AG04450 (cell line): Measurements from ENCODE around the gene MACO1. TPM values are rescaled to one million over a fixed set of nuclear protein-coding genes. Genes with fewer than 3 reads are reported as not detected.

Experiments
- CTCF ChIA-PET: fragments of 300-600, 350-600 bp; formaldehyde crosslinking; extraction: SDS; loops from one replicate; lab custom pipeline; 2022; ENCODE audit warnings: antibody characterized with exemption, inconsistent platforms; lab: Charles Lee
- POLR2A ChIA-PET: fragments of 350-600 bp; formaldehyde crosslinking; extraction: SDS; loops from one replicate; lab custom pipeline; 2021; ENCODE audit warnings: antibody characterized with exemption, inconsistent platforms; lab: Yijun Ruan, JAX
- DNase-seq: peaks from one replicate; pipeline ENCODE4 v3.0.0-alpha.2; 2011; ENCODE audit warnings: low read depth, low spot score
- H3K27ac ChIP-seq: one replicate; pipeline ENCODE4 v1.5.1; 2012; ENCODE audit warnings: low read depth, low read length, control low read depth
- H3K27me3 ChIP-seq: one replicate; pipeline ENCODE4 v1.6.0; 2012; ENCODE audit warnings: low read length; ENCODE audit not compliant: control insufficient read depth, insufficient read depth
- H3K4me3 ChIP-seq: 2 replicates; pipeline ENCODE4 v1.5.1; 2011; ENCODE audit warnings: mild to moderate bottlenecking, low read depth, low read length, control low read depth
- H3K9me3 ChIP-seq: 2 replicates; pipeline ENCODE4 v1.5.1; 2012; ENCODE audit warnings: low read length; ENCODE audit not compliant: control insufficient read depth, insufficient read depth
- polyA plus RNA-seq: library from polyadenylated mRNA; depleted of rRNA; stranded (reverse); fragments of >200 nt; gene quantifications from 2 replicates; pipeline ENCODE4 v1.2.3, GENCODE V29; 2011
- TF ChIP-seq, protein P1 (sequence below): IDR thresholded peaks from 2 replicates; pipeline ENCODE4 v1.5.1; 2011; ENCODE audit warnings: low read depth, low read length, control low read depth, inconsistent platforms

Gene MACO1
- polyA plus RNA-seq, 1 experiment: 16.7 TPM

GRCh38 chr1:25523542-25523941 is 92.8 kb downstream of the MACO1 start:
- no peak for DNase-seq
- ChIA-PET CTCF (no interaction called here), POLR2A (no interaction called here)
- H3K4me3 ChIP-seq: no peak overlapping the region
- TF ChIP-seq, protein P1, sequence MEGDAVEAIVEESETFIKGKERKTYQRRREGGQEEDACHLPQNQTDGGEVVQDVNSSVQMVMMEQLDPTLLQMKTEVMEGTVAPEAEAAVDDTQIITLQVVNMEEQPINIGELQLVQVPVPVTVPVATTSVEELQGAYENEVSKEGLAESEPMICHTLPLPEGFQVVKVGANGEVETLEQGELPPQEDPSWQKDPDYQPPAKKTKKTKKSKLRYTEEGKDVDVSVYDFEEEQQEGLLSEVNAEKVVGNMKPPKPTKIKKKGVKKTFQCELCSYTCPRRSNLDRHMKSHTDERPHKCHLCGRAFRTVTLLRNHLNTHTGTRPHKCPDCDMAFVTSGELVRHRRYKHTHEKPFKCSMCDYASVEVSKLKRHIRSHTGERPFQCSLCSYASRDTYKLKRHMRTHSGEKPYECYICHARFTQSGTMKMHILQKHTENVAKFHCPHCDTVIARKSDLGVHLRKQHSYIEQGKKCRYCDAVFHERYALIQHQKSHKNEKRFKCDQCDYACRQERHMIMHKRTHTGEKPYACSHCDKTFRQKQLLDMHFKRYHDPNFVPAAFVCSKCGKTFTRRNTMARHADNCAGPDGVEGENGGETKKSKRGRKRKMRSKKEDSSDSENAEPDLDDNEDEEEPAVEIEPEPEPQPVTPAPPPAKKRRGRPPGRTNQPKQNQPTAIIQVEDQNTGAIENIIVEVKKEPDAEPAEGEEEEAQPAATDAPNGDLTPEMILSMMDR: no peak
- H3K27ac ChIP-seq: no peak overlapping the region
- H3K9me3 ChIP-seq: peaks cover 7% of the 10 kb centered on the region; the same call in 1 of the 2 replicates
- peaks cover 30% of the 10 kb centered on the region for H3K27me3 ChIP-seq

GRCh38 chr1:25524568-25525360 is 94.1 kb downstream of the MACO1 start:
- POLR2A ChIA-PET: no interaction called here
- H3K27ac ChIP-seq: no peak overlapping the region
- CTCF ChIA-PET: no interaction called here
- H3K9me3 ChIP-seq: peaks cover 10% of the 10 kb centered on the region
- TF ChIP-seq, protein P1: no peak
- peaks cover 35% of the 10 kb centered on the region for H3K27me3 ChIP-seq
- DNase-seq: no peak
- no peak overlapping the region for H3K4me3 ChIP-seq

DNA sequence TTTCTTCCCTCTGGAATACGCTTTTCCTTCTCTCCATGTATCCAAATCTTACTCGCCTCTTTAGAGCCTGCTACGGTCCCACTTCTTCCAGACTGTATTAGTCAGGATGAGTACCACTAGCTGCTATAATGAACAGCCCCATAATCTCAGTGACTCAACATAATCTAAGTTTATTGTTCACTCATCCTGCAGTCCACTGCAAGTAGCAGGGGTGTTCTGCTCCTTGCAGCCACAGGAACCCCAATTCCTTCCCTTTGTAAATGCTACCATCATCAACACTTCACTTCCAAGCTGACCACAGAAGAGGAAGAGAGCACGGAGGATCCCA is 94.6 kb downstream of the MACO1 start:
- POLR2A ChIA-PET: no interaction called here

DNA sequence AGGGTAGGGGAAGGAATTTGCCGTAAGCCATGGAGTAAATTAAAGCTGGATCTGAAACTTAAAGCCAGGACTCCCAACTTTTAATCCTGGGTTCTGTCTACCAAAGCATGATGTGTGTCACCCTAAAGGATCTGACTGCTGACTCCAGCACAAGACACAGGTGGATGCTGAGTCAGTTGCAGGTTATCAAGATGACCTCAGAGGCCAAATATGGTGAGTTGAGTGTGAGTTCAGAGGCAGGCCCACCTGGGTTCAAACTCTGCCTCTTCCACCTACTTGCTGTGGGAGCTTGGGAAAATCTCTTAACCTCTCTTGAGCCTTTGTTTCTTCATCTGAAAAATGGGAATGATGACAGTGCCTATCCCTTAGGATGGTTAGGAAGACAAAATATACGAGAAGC is 96.1 kb downstream of the MACO1 start:
- TF ChIP-seq, protein P1: no peak
- POLR2A ChIA-PET: no interaction called here
- CTCF ChIA-PET: no interaction called here

More for the DNA sequence above, 94.6 kb downstream of the MACO1 start:
- CTCF ChIA-PET: no interaction called here
- Histone ChIP-seq H3K27me3 (peaks cover 35% of the 10 kb centered on the region), H3K9me3 (peaks cover 14% of the 10 kb centered on the region), H3K4me3 (no peak overlapping the region), H3K27ac (no peak overlapping the region)
- DNase-seq: no peak
- TF ChIP-seq, protein P1: no peak

GRCh38 chr1:25527226-25527846 is 96.6 kb downstream of the MACO1 start:
- peaks cover 41% of the 10 kb centered on the region for H3K27me3 ChIP-seq
- H3K4me3 ChIP-seq: no peak overlapping the region
- POLR2A ChIA-PET: no interaction called here
- no peak overlapping the region for H3K27ac ChIP-seq
- H3K9me3 ChIP-seq: peaks cover 15% of the 10 kb centered on the region
- DNase-seq: no peak
- TF ChIP-seq, protein P1: no peak
- CTCF ChIA-PET: no interaction called here

More for the DNA sequence above, 96.1 kb downstream of the MACO1 start:
- H3K27ac ChIP-seq: no peak overlapping the region
- DNase-seq: no peak
- H3K4me3 ChIP-seq: no peak overlapping the region
- peaks cover 15% of the 10 kb centered on the region for H3K9me3 ChIP-seq
- peaks cover 40% of the 10 kb centered on the region for H3K27me3 ChIP-seq
